D721Med (cell line): ENCODE data around the gene RAB11FIP5.

ENCODE experiments used
- DNase-seq: peaks from one replicate; pipeline ENCODE4 v3.0.0; 2011; ENCODE audit warnings: low spot score; ENCODE audit not compliant: insufficient read length
- FAIRE-seq: peaks from 2 replicates; lab custom pipeline; 2011; peaks lifted over from hg19 to GRCh38; lab: Jason Lieb, UNC
- TF ChIP-seq, protein P1 (sequence below): IDR thresholded peaks from 2 replicates; pipeline ENCODE4 v1.5.1; 2012; ENCODE audit warnings: mild to moderate bottlenecking, control low read depth; ENCODE audit not compliant: insufficient read depth; ENCODE audit errors: missing control alignments

The RAB11FIP5 gene, protein sequence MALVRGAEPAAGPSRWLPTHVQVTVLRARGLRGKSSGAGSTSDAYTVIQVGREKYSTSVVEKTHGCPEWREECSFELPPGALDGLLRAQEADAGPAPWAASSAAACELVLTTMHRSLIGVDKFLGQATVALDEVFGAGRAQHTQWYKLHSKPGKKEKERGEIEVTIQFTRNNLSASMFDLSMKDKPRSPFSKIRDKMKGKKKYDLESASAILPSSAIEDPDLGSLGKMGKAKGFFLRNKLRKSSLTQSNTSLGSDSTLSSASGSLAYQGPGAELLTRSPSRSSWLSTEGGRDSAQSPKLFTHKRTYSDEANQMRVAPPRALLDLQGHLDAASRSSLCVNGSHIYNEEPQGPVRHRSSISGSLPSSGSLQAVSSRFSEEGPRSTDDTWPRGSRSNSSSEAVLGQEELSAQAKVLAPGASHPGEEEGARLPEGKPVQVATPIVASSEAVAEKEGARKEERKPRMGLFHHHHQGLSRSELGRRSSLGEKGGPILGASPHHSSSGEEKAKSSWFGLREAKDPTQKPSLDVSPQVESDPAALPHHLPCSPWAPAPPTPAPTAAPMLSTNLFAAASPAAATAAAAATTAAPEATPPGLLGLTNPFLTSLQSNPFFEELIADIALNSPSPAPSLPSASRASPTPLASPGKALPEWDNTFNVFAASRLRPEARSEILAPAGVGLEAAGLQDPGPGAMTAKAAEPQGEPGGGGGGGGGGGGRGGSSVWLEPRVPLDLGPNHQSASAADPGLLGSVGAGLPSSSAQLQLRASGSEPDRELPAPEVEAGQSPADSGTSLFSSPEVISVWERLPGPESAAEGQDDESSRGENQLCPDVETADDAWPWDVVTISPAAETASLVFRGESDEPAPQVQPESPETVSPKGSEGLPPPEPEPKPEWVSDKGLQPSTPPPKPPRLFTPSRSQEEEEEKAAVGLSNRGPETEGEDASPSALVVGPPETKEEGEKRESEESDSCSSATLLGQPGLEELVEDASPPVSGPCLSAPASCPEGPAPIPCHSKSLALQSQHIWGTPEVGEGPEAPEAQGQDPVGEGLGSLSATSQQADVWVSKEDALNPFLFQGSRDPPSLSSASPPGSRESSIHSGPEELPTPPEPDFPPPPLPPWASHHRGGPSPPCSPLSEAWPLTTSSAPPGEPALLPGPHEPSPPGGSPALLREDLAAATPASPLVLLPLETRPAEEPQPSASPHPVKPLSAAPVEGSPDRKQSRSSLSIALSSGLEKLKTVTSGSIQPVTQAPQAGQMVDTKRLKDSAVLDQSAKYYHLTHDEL (N-terminal part only)

DNA sequence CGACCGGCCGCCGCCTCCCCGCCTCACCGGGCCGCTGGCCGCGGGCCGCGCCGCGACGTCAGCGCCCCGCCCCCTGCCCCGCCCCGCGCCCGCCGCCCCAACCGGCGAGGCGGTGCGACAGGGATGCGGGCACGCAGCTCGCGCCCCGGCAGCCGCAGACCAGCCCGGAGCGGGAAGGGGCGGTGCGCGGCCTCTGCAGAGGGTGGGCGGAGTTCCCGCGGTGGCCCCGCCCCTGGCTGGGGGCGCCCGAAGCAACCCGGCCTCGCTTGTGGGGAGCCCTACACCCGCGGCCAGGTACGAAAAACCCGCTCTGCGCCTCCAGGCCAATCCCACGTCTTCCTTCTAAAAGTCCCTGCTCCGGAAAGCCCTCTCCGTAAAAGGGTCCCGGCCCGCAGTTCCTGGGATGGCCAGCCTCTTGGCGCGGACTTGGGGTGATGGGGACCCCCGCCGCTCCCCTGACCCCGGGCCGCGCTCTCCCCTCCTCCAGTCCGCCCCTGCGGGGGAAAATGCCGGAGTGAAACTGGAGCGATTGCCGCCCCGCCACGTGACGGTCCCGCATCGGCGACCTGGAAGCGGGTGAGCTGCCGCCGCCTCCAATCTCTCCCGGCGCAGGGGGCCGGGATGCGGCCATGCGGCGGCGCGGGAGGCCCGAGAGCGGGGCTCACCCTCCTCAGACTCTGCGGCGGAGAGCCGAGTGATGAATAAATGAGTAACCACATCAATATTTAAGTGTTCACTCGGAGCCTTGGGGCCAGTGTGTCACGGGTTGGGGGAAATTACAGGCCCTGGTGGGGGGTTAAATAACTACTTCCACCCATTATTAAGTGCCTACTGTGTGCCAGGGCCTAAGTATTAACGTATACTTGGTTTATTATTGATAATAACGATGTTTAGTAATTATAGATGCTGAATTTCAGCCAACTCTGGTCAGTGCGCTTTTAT lies at the start of gene RAB11FIP5:
Gene RAB11FIP5 (minus strand): TSS at position 36 of the 942 bp plus-strand sequence. CDS start 171 bp downstream, outside the sequence.
- TF ChIP-seq, protein P1, sequence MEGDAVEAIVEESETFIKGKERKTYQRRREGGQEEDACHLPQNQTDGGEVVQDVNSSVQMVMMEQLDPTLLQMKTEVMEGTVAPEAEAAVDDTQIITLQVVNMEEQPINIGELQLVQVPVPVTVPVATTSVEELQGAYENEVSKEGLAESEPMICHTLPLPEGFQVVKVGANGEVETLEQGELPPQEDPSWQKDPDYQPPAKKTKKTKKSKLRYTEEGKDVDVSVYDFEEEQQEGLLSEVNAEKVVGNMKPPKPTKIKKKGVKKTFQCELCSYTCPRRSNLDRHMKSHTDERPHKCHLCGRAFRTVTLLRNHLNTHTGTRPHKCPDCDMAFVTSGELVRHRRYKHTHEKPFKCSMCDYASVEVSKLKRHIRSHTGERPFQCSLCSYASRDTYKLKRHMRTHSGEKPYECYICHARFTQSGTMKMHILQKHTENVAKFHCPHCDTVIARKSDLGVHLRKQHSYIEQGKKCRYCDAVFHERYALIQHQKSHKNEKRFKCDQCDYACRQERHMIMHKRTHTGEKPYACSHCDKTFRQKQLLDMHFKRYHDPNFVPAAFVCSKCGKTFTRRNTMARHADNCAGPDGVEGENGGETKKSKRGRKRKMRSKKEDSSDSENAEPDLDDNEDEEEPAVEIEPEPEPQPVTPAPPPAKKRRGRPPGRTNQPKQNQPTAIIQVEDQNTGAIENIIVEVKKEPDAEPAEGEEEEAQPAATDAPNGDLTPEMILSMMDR: no peak
- peak; percentile 49 for DNase-seq
- FAIRE-seq: no peak

DNA sequence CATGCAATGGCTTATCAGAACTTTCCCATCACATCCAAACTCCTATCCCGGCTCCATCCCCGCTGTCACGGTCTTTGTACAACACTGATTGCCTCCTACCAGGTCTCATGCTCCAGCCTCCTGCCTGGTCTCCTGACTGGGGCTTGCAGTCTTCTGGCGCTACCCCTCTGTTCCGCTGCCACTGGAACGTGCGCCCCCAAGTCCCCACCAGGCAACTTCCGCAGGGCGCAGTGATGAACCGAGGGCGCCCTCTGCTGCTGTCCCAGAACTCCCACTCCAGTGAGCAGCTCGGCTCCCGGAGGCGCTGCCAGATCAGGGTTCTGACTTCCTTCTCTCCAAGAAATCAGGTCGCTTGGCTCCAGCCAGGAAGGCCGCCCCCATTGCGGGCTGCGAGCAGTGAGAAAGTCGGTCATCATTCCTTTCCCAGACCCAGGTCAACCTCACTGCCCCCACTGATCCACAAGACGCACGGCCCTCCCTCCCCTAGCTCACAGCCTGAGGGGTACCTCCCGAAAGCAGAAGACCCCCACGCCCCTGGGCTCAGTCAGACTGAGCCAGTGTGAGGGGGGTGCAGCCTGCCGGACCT lies 43.9 kb upstream of the RAB11FIP5 start:
- peak; percentile 40 for DNase-seq
- TF ChIP-seq, protein P1: peak; percentile 70

DNA sequence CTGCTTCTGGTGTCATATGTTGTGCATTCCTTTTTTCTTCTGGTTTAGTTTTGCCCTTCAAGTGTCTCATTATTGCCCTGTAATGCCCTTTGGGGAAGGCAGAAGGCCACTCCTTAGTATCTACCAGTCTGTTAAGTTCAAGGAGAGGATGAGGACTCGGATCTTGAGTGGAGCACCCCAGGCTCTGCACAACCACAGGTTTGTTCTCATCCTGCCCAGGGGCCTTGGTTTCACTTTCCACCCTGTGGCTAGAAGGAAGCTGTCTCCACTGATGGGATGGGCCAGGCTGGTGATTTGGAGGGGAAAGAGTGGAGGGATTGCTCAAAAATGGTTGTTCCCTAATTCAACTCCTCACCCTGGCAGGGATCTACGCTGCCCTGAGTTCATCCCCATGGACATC lies 30.2 kb upstream of the RAB11FIP5 start:
- FAIRE-seq (no peak), DNase-seq (no peak)
- TF ChIP-seq, protein P1: no peak

More for the DNA sequence above, 43.9 kb upstream of the RAB11FIP5 start:
- no peak for FAIRE-seq

DNA sequence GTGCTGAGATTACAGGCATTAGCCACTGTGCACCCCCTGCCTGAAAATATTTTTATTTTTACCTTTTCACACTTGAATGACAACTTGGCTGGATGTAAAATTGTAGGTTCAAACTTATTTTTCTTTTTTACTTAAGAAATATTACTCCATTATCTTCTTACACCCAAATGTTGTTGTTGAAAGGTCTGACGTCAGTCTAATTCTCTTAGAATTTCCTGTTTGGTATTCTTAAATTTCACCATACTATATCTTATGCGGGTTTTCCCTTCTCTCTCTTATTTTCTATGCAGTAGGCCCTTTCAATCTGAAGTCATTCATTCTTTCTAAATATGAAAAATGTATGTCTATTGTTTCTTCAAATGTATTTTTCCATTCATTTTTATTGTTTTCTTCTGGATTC lies 29.1 kb upstream of the RAB11FIP5 start:
- FAIRE-seq (no peak), DNase-seq (no peak)
- TF ChIP-seq, protein P1: no peak

DNA sequence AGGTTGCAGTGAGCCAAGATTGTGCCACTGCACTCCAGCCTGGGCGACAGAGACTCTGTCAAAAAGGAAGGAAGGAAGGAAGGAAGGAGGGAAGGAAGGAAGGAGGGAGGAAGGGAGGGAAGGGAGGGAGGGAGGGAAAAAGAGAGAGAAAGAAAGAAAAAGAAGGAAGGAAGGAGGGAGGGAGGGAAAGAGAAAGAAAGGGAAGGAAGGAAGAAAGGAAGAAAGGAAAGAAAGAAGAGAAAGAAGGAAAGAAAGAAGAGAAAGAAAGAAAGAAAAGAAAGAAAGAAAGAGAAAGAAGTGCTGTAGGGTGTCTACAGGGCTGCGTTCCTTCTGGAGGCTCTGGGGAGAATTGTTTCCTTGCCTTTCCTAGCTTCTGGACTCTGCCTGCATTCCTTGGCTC lies 22.5 kb upstream of the RAB11FIP5 start:
- TF ChIP-seq, protein P1: no peak
- no peak for DNase-seq
- no peak for FAIRE-seq
